Peyer's patch (tissue), 4 donors: Measurements from ENCODE around the gene GRWD1. TPM values are rescaled to one million over a fixed set of nuclear protein-coding genes. Genes with fewer than 3 reads are reported as not detected.

Experiments
- DNase-seq, 3 donors: peaks; one replicate each; pipeline ENCODE4 v3.0.0-alpha.2; 2017 to 2019
- H3K27ac ChIP-seq, 4 donors: fragments of 200-600 bp; sonication (generic); one replicate each; pipeline ENCODE4 v1.5.1; 2016 to 2019
- H3K27me3 ChIP-seq, 2 donors: fragments of 200-600 bp; sonication (generic); one replicate each; pipeline ENCODE4 v1.5.1; 2019
- H3K36me3 ChIP-seq, 3 donors: fragments of 200-600 bp; sonication (generic); one replicate each; pipeline ENCODE4 v1.5.1; 2016 to 2019
- H3K4me1 ChIP-seq, 4 donors: fragments of 200-600 bp; sonication (generic); one replicate each; pipeline ENCODE4 v1.5.1; 2016 to 2019
- H3K4me3 ChIP-seq, 4 donors: fragments of 200-600 bp; sonication (generic); 1 replicate in 3 of 4; 2 replicates in 1 of 4; pipeline ENCODE4 v1.5.1; 2016 to 2019; ENCODE audit warnings: mild to moderate bottlenecking in 1 of 4
- H3K9me3 ChIP-seq, 4 donors: fragments of 200-600 bp; sonication (generic); one replicate each; pipeline ENCODE4 v1.5.1; 2016 to 2019; ENCODE audit warnings: mild to moderate bottlenecking in 1 of 4
- POLR2A ChIP-seq, 2 donors: fragments of 450-650 bp; IDR thresholded peaks; one replicate each; pipeline ENCODE4 v1.5.1; 2017; ENCODE audit warnings: antibody characterized with exemption in 2 of 2, mild to moderate bottlenecking in 2 of 2, moderate library complexity in 2 of 2
- total RNA-seq, 4 donors: library from RNA; depleted of rRNA; stranded (reverse); fragments of >200 nt; gene quantifications; one replicate each; pipeline ENCODE4 v1.1.0, GENCODE V29; 2016
- TF ChIP-seq, protein P1 (sequence below), 6 experiments: fragments of 450-650 bp in 4 of 6; fragments of 200-600 bp in 2 of 6; sonication (generic) in 1 of 6; IDR thresholded peaks; one replicate each; pipeline ENCODE4 v1.5.1; 2017 to 2019; ENCODE audit warnings: antibody characterized with exemption in 6 of 6, mild to moderate bottlenecking in 3 of 6, moderate library complexity in 1 of 6

GRWD1 gene
- total RNA-seq, 4 donors from 2014 or later, result 10.0 to 17.6 (median 15.6) TPM

DNA sequence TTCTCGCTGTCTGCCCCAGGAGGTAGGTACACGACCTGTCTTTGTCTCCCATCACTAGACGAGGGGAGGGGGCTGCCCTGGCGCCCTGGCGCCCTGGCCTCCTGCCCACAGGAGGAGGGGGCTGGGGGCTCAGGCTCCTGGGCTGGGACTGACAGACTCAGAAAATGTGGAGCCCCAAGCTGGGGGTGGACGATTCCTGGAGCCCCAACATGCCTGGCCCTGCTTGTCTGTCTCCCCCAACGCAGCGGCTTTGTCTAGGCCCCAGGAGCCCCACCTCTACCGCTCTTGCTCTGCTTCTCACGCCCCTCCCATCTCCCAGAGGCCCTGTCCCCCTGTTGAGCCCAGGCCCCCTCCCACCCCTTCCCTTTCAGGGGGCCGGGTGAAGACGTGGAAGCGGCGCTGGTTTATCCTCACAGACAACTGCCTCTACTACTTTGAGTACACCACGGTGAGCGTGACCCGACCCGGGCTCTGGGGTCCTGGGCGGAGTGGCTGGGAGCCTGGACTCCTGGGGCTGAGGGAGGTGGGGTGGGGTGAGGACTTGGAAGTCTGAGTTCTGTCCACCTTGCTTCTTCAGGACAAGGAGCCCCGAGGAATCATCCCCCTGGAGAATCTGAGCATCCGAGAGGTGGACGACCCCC is 32.0 kb downstream of the GRWD1 start:
- TF ChIP-seq, protein P1, sequence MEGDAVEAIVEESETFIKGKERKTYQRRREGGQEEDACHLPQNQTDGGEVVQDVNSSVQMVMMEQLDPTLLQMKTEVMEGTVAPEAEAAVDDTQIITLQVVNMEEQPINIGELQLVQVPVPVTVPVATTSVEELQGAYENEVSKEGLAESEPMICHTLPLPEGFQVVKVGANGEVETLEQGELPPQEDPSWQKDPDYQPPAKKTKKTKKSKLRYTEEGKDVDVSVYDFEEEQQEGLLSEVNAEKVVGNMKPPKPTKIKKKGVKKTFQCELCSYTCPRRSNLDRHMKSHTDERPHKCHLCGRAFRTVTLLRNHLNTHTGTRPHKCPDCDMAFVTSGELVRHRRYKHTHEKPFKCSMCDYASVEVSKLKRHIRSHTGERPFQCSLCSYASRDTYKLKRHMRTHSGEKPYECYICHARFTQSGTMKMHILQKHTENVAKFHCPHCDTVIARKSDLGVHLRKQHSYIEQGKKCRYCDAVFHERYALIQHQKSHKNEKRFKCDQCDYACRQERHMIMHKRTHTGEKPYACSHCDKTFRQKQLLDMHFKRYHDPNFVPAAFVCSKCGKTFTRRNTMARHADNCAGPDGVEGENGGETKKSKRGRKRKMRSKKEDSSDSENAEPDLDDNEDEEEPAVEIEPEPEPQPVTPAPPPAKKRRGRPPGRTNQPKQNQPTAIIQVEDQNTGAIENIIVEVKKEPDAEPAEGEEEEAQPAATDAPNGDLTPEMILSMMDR (IDR thresholded peaks at IDR 0.05), result no peak
- TF ChIP-seq POLR2A (IDR thresholded peaks at IDR 0.05), result no peak
- no peak for DNase-seq
- H3K36me3 ChIP-seq, result peaks cover 0 to 68% (median 0%) of the 10 kb centered on the region in 3 donors
- no peak overlapping the region for H3K4me3 ChIP-seq
- H3K27me3 ChIP-seq, result no peaks in the 10 kb centered on the region
- peaks cover 0 to 15% (median 3%) of the 10 kb centered on the region in 4 donors for H3K4me1 ChIP-seq
- no peaks in the 10 kb centered on the region for H3K9me3 ChIP-seq
- no peak overlapping the region for H3K27ac ChIP-seq

DNA sequence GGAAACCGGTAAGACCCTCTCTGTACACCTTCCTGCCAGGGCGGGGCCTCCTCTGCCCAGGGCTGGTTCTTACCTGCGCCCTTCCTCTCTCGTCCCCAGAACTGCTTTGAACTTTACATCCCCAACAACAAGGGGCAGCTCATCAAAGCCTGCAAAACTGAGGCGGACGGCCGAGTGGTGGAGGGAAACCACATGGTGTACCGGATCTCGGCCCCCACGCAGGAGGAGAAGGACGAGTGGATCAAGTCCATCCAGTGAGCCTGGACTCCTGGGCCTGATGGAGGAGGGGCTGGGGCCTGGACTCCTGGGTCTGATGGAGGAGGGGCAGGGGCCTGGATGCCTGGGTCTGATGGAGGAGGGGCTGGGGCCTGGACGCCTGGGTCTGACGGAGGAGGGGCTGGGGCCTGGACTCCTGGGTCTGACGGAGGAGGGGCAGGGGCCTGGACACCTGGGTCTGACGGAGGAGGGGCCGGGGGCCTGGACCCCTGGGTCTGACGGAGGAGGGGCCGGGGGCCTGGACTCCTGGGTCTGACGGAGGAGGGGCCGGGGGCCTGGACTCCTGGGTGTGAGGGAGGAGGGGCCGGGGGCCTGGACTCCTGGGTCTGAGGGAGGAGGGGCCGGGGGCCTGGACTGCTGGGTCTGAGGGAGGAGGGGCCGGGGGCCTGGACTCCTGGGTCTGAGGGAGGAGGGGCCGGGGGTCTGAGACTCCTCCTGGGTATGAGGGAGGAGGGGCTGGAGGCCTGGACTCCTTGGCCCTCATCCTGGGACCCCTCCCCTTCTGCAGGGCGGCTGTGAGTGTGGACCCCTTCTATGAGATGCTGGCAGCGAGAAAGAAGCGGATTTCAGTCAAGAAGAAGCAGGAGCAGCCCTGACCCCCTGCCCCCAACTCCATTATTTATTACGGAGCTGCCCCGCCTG is 32.8 kb downstream of the GRWD1 start:
- H3K27ac ChIP-seq, result no peak overlapping the region
- H3K4me3 ChIP-seq, result no peak overlapping the region
- peaks cover 0 to 60% (median 0%) of the 10 kb centered on the region in 3 donors for H3K36me3 ChIP-seq
- TF ChIP-seq POLR2A (IDR thresholded peaks at IDR 0.05), result no peak
- TF ChIP-seq, protein P1 (IDR thresholded peaks at IDR 0.05), result no peak
- no peak for DNase-seq
- H3K9me3 ChIP-seq, result no peaks in the 10 kb centered on the region
- H3K27me3 ChIP-seq, result no peaks in the 10 kb centered on the region
- peaks cover 0 to 15% (median 3%) of the 10 kb centered on the region in 4 donors for H3K4me1 ChIP-seq

DNA sequence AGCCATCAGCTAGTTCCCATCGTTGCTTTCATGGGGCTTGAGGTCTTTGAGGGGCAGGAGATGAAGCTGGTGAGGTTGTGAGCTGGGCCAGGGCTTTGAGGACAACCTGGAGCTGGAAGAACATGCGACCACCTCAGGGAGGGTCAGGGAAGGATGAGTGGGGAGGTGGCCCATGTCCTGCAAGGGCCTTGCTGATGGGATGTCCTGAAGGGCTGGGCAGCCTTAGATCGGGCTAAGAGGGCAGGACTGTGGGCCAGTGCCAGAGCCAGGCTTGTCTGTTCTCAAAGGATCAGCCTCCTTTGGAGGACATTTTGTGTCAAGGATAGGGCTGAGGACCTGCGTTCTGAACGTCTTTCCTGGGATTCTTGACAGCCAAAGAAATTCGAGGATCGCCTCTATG is 33.9 kb downstream of the GRWD1 start:
- peak in 1 of 3 donors; percentile 51 for DNase-seq
- TF ChIP-seq POLR2A (IDR thresholded peaks at IDR 0.05), result no peak
- TF ChIP-seq, protein P1 (IDR thresholded peaks at IDR 0.05), result no peak
- Histone ChIP-seq H3K4me1 (peaks cover 0 to 15% (median 3%) of the 10 kb centered on the region in 4 donors), H3K27me3 (no peaks in the 10 kb centered on the region), H3K9me3 (no peaks in the 10 kb centered on the region), H3K4me3 (no peak overlapping the region), H3K36me3 (peaks cover 0 to 50% (median 0%) of the 10 kb centered on the region in 3 donors), H3K27ac (peak overlapping the region in 1 of 4 donors; percentile 84)

DNA sequence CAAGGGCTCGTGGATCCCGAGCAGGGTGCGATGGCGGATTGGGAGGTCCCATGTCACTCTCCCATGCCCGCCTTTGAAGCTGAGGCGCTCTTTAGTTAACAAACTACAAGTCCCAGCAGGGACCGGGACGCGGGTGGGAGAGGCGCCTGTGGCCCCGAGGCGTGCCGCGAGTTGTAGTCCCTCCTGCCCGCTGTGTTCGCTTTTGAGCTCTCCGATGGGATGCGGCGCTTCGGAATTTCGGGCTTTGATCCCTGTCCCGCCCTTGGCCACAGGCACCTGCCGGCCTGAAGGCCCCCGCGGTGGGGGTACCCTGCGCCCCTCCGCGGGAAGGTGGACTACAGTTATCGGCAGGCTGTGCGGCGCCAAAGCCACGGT is 34.4 kb downstream of the GRWD1 start:
- H3K27ac ChIP-seq, result peak overlapping the region; percentile 44 to 84 (median 62)
- DNase-seq, result peak; percentile 43 to 70 (median 68)
- peak overlapping the region; percentile 35 to 58 (median 54) for H3K4me3 ChIP-seq
- TF ChIP-seq, protein P1 (IDR thresholded peaks at IDR 0.05), result no peak
- TF ChIP-seq POLR2A (IDR thresholded peaks at IDR 0.05), result no peak
- H3K27me3 ChIP-seq, result no peaks in the 10 kb centered on the region
- H3K9me3 ChIP-seq, result no peaks in the 10 kb centered on the region
- peaks cover 0 to 15% (median 3%) of the 10 kb centered on the region in 4 donors for H3K4me1 ChIP-seq
- peaks cover 0 to 45% (median 0%) of the 10 kb centered on the region in 3 donors for H3K36me3 ChIP-seq

DNA sequence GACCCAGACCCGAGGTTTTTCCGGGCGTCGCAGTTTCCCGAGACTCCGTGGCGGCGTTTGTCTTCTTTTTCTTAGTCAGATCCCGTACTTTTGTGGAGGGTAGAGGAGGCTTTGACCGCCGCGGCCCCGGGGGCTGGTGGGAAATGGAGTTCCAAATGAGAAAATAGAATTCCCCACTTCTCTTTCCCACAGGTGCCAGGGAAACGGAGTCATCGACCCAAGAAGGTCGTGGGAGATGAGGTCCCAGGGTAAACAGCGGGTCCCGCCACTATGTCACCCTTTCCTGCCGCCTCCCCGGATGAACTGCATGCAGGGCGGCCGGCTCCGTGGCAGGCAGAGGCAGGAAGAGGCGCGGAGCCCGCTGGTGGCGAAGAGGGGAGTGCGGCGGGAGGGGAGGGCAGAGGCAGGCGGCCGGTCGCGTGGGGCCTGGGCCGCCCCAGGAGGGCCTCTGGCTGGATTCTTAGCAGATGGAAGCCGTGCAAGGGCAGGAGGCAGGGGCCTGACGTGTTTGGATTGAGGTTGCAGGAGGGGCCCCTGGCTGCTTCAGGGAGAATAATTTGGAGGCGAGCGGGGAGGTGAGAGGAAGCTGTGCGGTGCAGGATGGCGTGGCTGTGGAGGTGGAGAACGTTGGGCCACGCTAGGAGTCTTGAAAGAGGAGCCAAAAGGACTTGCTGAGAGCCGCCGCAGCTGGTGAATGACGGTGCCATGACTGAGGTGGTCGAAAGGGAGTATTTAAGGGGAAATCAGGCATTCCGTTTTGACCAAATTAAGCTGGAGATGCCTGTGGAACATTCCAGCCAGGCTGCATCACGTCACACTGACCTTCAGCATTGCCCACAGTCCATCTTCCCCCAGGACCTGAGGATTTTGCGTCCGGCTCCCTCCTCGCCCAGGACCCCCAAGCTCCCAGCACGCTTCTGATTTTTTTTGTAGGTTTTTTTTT is 35.0 kb downstream of the GRWD1 start:
- H3K27ac ChIP-seq, result peak overlapping the region; percentile 44 to 84 (median 62)
- peaks cover 0 to 38% (median 0%) of the 10 kb centered on the region in 3 donors for H3K36me3 ChIP-seq
- no peaks in the 10 kb centered on the region for H3K27me3 ChIP-seq
- peaks cover 0 to 15% (median 3%) of the 10 kb centered on the region in 4 donors for H3K4me1 ChIP-seq
- H3K4me3 ChIP-seq, result peak overlapping the region; percentile 35 to 58 (median 54)
- peak; percentile 66 to 74 (median 72) for DNase-seq
- TF ChIP-seq, protein P1 (IDR thresholded peaks at IDR 0.05), result no peak
- TF ChIP-seq POLR2A (IDR thresholded peaks at IDR 0.05), result no peak
- no peaks in the 10 kb centered on the region for H3K9me3 ChIP-seq
